ENCODE results near the gene EZR.

DNA sequence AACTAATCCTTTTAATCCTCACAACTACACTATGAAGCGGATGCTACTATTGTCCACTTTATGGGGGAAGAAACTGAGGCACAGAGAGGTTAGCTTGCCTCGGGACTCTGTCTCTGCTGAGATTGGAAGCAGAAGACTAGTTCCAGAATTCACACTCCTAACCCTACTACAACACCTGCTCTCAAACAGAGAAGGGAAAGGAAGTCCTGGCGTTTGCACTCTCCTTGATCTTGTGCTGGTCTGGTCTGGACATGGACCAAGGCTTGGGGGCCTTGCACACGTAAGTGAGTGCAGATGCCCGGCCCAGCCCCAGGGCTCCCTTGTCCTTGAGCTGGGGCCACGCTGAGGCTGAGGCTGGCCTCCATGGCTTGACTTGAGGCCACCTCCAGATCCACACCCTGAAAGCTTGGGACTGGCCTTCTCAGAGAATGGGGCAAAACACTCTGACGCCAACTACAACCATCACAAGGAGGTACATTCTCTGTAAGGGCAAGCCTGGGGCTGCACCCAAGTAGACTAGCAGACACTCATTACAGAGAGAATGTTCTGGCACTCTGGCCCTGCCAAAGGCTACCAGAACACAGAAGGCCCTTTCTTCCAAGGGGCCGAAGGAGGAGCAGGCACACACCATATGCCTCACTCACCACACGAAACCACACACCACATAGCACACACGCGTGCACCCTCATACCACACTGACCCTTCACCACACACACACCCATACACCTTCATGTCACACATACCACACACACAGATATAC, 33.3 kb upstream of the EZR start:
- TF ChIP-seq, protein P1, sequence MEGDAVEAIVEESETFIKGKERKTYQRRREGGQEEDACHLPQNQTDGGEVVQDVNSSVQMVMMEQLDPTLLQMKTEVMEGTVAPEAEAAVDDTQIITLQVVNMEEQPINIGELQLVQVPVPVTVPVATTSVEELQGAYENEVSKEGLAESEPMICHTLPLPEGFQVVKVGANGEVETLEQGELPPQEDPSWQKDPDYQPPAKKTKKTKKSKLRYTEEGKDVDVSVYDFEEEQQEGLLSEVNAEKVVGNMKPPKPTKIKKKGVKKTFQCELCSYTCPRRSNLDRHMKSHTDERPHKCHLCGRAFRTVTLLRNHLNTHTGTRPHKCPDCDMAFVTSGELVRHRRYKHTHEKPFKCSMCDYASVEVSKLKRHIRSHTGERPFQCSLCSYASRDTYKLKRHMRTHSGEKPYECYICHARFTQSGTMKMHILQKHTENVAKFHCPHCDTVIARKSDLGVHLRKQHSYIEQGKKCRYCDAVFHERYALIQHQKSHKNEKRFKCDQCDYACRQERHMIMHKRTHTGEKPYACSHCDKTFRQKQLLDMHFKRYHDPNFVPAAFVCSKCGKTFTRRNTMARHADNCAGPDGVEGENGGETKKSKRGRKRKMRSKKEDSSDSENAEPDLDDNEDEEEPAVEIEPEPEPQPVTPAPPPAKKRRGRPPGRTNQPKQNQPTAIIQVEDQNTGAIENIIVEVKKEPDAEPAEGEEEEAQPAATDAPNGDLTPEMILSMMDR (IDR thresholded peaks at IDR 0.05; ENCODE audit: borderline replicate concordance, extremely low read depth, low read length, poor library complexity, severe bottlenecking): no peak
- no peak for TF ChIP-seq EZH2 (IDR thresholded peaks at IDR 0.05; ENCODE audit: borderline replicate concordance, low read depth, low read length, severe bottlenecking)
